NCI-H82 treated with DMSO at 0.1 percent for 48 hours (cell line): ENCODE results near the gene LAMA2.
"Not testable (repeated sequence)": the region's sequence is repeated elsewhere in the genome, so short reads cannot be mapped to it uniquely, and the experiment has no call there.

Experiments
- DNase-seq: peaks from one replicate; lab custom pipeline; 2025; ENCODE audit not compliant: unreplicated experiment; lab: John Stamatoyannopoulos, UW

LAMA2 gene

GRCh38 chr6:129006724-129007514 is 124.0 kb downstream of the LAMA2 start:
- peak; percentile 58 for DNase-seq

GRCh38 chr6:129007701-129008373 is 124.9 kb downstream of the LAMA2 start:
- no peak for DNase-seq

- DNase-seq, result no peak
Observed at GRCh38 chr6:129008591-129008990, 125.7 kb downstream of the LAMA2 start.

- DNase-seq, result peak; percentile 69
Observed at GRCh38 chr6:129009851-129010250, 126.9 kb downstream of the LAMA2 start.

- no peak for DNase-seq
Observed at GRCh38 chr6:129014302-129014701, 131.4 kb downstream of the LAMA2 start.

- no peak for DNase-seq
Observed at GRCh38 chr6:129015721-129016120, 132.8 kb downstream of the LAMA2 start.

- DNase-seq, result no peak
Observed at GRCh38 chr6:129016844-129017243, 133.9 kb downstream of the LAMA2 start.

- no peak for DNase-seq
Observed at GRCh38 chr6:129022011-129022553, 139.1 kb downstream of the LAMA2 start.

GRCh38 chr6:129026601-129027000 is 143.7 kb downstream of the LAMA2 start:
- DNase-seq, result no peak

- DNase-seq, result no peak
Observed at GRCh38 chr6:129029778-129030177, 146.8 kb downstream of the LAMA2 start.

- no peak for DNase-seq
Observed at GRCh38 chr6:129030215-129030614, 147.3 kb downstream of the LAMA2 start.

GRCh38 chr6:129031051-129031599 is 148.2 kb downstream of the LAMA2 start:
- DNase-seq, result no peak

- no peak for DNase-seq
Observed at GRCh38 chr6:129032602-129033001, 149.7 kb downstream of the LAMA2 start.

- DNase-seq, result no peak
Observed at GRCh38 chr6:129033180-129033579, 150.2 kb downstream of the LAMA2 start.

GRCh38 chr6:129033581-129033980 is 150.6 kb downstream of the LAMA2 start:
- DNase-seq, result no peak

GRCh38 chr6:129041563-129041962 is 158.6 kb downstream of the LAMA2 start:
- no peak for DNase-seq

- no peak for DNase-seq
Observed at GRCh38 chr6:129046526-129046925, 163.6 kb downstream of the LAMA2 start.

GRCh38 chr6:129047834-129048233 is 164.9 kb downstream of the LAMA2 start:
- DNase-seq, result no peak

- no peak for DNase-seq
Observed at GRCh38 chr6:129050086-129050485, 167.1 kb downstream of the LAMA2 start.

- not testable (repeated sequence) for DNase-seq
Observed at GRCh38 chr6:129053143-129053542, 170.2 kb downstream of the LAMA2 start.

GRCh38 chr6:129055796-129056195 is 172.9 kb downstream of the LAMA2 start:
- DNase-seq, result no peak

- DNase-seq, result no peak
Observed at GRCh38 chr6:129059650-129060049, 176.7 kb downstream of the LAMA2 start.
